OCI-LY3 (cell line): Measurements from ENCODE around the gene CDH23.

Source experiments
- H2AFZ ChIP-seq: fragments of 200-600, 300-600 bp; shearing (Covaris generic); 2 replicates; pipeline ENCODE4 v1.6.0; 2014; ENCODE audit warnings: antibody characterized with exemption, low read depth, low read length
- H3K27ac ChIP-seq: fragments of 200-600, 300-600 bp; sonication (generic); 2 replicates; pipeline ENCODE4 v1.5.1; 2014; ENCODE audit warnings: mild to moderate bottlenecking, low read length, moderate library complexity, mixed read lengths
- H3K27me3 ChIP-seq: fragments of 200-600, 300-600 bp; sonication (generic); 2 replicates; pipeline ENCODE4 v1.6.1; 2014; ENCODE audit warnings: low read depth, low read length, mixed read lengths
- H3K36me3 ChIP-seq: fragments of 200-600, 300-600 bp; sonication (generic); replicated peaks from 2 replicates; pipeline ENCODE3; 2014; ENCODE audit warnings: low read depth, low read length, mixed read lengths
- H3K4me1 ChIP-seq: fragments of 300-600, 200-600 bp; sonication (generic); 2 replicates; pipeline ENCODE4 v1.6.1; 2014; ENCODE audit warnings: low read length, mixed read lengths
- H3K4me2 ChIP-seq: fragments of 200-600, 300-600 bp; sonication (generic); 2 replicates; pipeline ENCODE4 v1.6.1; 2014; ENCODE audit warnings: low read length, mixed read lengths
- H3K4me3 ChIP-seq: fragments of 300-600, 200-600 bp; sonication (generic); 2 replicates; pipeline ENCODE4 v1.5.1; 2014; ENCODE audit warnings: antibody characterized with exemption, mild to moderate bottlenecking, low read length, moderate library complexity
- H3K79me2 ChIP-seq: fragments of 300-600, 200-600 bp; shearing (Covaris generic); 2 replicates; pipeline ENCODE4 v1.6.1; 2014; ENCODE audit warnings: mild to moderate bottlenecking, low read length, mixed read lengths
- H3K9ac ChIP-seq: fragments of 300-600, 200-600 bp; shearing (Covaris generic); 2 replicates; pipeline ENCODE4 v1.6.0; 2014; ENCODE audit warnings: mild to moderate bottlenecking, low read length, moderate library complexity
- H3K9me3 ChIP-seq: fragments of 200-600, 300-600 bp; shearing (Covaris generic); 2 replicates; pipeline ENCODE4 v1.6.1; 2014; ENCODE audit warnings: low read length, mixed read lengths; ENCODE audit not compliant: insufficient read depth
- H4K20me1 ChIP-seq: fragments of 200-600, 300-600 bp; sonication (generic); 2 replicates; pipeline ENCODE4 v1.6.1; 2016; ENCODE audit warnings: low read length, mixed read lengths; ENCODE audit not compliant: insufficient read depth
- EZH2phosphoT487 ChIP-seq: fragments of 200-600 bp; shearing (Covaris generic); IDR thresholded peaks from 2 replicates; pipeline ENCODE4 v1.6.1; 2018; ENCODE audit warnings: antibody characterized with exemption, mixed run types, low read depth
- TF ChIP-seq, protein P1 (sequence below): fragments of 200-600, 300-600 bp; sonication (generic); IDR thresholded peaks from 2 replicates; pipeline ENCODE4 v1.5.1; 2014; ENCODE audit warnings: antibody characterized with exemption, low read length, low read depth

The CDH23 gene

DNA sequence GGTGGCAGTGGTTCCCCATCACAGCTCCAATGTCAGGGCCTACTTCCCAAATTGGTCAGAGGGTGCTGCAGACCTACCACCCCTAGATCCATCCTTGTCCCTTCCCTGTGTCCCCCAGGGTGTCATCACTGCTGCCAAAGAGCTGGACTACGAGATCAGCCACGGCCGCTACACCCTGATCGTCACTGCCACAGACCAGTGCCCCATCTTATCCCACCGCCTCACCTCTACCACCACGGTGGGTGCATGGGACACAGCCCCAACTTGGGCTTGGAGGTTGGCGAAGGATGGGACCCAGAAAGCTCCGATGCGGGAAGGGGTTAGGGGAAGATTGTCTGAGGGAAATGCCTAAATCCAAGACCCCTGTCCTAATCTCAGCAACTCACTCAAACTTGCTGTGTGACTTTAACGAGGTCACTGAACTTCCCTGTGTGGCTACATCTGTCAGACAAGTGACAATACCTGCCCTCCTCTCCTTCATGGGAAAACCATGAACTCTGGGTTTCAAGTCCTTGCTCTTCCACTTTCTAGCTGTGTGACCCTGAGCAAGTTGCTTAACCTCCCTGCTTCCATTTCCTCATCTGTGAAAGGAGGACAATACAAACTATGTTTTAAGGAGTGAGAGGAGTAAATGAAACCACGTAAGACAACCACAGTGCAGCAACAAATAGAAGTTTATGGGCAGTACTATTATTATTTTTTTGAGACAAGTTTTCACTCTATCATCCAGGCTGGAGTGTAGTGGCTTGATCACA, 381.5 kb downstream of the CDH23 start:
- H3K9ac ChIP-seq, result no peak overlapping the region
- peaks cover 33% of the 10 kb centered on the region for H3K4me1 ChIP-seq
- H2AFZ ChIP-seq, result no peak overlapping the region
- H4K20me1 ChIP-seq, result no peaks in the 10 kb centered on the region
- TF ChIP-seq, protein P1, sequence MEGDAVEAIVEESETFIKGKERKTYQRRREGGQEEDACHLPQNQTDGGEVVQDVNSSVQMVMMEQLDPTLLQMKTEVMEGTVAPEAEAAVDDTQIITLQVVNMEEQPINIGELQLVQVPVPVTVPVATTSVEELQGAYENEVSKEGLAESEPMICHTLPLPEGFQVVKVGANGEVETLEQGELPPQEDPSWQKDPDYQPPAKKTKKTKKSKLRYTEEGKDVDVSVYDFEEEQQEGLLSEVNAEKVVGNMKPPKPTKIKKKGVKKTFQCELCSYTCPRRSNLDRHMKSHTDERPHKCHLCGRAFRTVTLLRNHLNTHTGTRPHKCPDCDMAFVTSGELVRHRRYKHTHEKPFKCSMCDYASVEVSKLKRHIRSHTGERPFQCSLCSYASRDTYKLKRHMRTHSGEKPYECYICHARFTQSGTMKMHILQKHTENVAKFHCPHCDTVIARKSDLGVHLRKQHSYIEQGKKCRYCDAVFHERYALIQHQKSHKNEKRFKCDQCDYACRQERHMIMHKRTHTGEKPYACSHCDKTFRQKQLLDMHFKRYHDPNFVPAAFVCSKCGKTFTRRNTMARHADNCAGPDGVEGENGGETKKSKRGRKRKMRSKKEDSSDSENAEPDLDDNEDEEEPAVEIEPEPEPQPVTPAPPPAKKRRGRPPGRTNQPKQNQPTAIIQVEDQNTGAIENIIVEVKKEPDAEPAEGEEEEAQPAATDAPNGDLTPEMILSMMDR, result no peak
- no peaks in the 10 kb centered on the region for H3K9me3 ChIP-seq
- no peak overlapping the region for H3K27ac ChIP-seq
- H3K4me2 ChIP-seq, result no peak overlapping the region
- H3K36me3 ChIP-seq, result no peaks in the 10 kb centered on the region
- H3K27me3 ChIP-seq, result peaks cover 12% of the 10 kb centered on the region; the same call in 1 of the 2 replicates
- no peaks in the 10 kb centered on the region for H3K79me2 ChIP-seq
- H3K4me3 ChIP-seq, result no peak overlapping the region

DNA sequence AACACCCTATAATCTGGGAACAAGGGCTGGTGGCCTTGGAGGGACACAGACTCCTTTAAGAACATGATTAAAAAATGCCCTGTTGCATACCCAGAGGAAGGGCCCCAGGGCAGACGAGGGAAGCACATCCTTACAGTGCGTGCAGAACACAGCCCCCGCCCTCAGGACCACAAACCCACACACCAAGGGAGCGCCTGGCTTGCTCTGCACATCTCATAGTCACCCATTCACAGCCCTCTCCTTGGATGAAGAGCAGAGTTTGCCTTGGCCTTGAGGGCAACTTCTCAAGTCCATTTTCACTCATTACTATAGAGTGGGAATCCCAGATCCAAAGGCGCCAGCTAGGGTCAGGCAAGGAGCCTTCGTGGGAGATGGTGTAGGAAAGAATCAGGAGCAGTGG, 382.9 kb downstream of the CDH23 start:
- Histone ChIP-seq H3K9ac (no peak overlapping the region), H3K4me1 (peaks cover 22% of the 10 kb centered on the region), H3K9me3 (no peaks in the 10 kb centered on the region), H2AFZ (no peak overlapping the region), H3K79me2 (no peaks in the 10 kb centered on the region), H3K36me3 (no peaks in the 10 kb centered on the region), H4K20me1 (no peaks in the 10 kb centered on the region), H3K4me3 (no peak overlapping the region), H3K27me3 (peaks cover 10% of the 10 kb centered on the region; the same call in 1 of the 2 replicates), H3K27ac (no peak overlapping the region), H3K4me2 (no peak overlapping the region)
- no peak for TF ChIP-seq EZH2phosphoT487

DNA sequence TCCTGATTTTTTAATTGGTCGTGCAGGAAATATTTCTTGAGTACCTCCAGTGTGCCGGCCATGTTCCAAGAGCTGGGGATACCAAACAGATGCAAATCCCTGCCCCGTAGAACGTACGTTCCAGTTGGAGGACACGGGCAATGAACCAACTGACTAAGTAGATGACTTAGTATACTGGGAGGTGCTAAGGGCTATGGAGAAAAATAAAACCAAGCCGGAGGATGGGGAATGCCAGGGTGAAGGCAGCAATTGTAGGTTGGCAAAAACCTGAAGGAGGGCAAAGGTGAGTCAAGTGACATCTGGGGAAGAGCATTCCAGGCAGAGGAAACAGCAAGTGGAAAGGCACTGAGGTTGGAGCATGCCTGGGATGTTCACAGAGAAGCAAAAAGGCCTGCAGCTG, 383.4 kb downstream of the CDH23 start:
- no peak overlapping the region for H3K4me3 ChIP-seq
- H3K4me2 ChIP-seq, result no peak overlapping the region
- H3K36me3 ChIP-seq, result no peaks in the 10 kb centered on the region
- no peak overlapping the region for H2AFZ ChIP-seq
- no peak overlapping the region for H3K27ac ChIP-seq
- H3K4me1 ChIP-seq, result peaks cover 17% of the 10 kb centered on the region
- no peaks in the 10 kb centered on the region for H3K79me2 ChIP-seq
- no peak for TF ChIP-seq EZH2phosphoT487
- TF ChIP-seq, protein P1, result no peak
- H3K9ac ChIP-seq, result no peak overlapping the region
- no peaks in the 10 kb centered on the region for H3K9me3 ChIP-seq
- H4K20me1 ChIP-seq, result no peaks in the 10 kb centered on the region
- H3K27me3 ChIP-seq, result peaks cover 5% of the 10 kb centered on the region; the same call in 1 of the 2 replicates

DNA sequence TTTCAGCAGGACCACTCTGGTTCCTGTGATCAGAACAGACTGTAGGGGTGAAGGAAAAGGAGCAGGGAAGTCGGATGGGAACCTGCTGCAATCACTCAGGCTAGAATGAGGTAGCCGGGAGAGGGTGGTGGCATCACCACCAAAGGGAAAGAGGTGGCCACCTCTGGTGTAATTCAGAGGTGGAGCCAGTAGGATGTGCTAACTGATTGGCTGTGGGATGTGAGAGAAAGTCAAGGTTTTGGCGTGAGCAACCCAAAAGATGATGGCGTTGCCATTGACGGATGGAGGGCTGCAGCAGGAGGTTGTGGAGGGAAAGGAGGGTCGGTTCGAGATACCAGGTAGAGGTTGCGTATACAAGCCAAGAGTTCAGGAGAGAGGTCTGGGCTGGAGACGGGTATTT, 384.0 kb downstream of the CDH23 start:
- H4K20me1 ChIP-seq, result no peaks in the 10 kb centered on the region
- no peak overlapping the region for H3K4me3 ChIP-seq
- H3K4me1 ChIP-seq, result peaks cover 11% of the 10 kb centered on the region
- H2AFZ ChIP-seq, result no peak overlapping the region
- no peaks in the 10 kb centered on the region for H3K9me3 ChIP-seq
- H3K36me3 ChIP-seq, result no peaks in the 10 kb centered on the region
- H3K27ac ChIP-seq, result no peak overlapping the region
- no peak overlapping the region for H3K9ac ChIP-seq
- H3K4me2 ChIP-seq, result no peak overlapping the region
- no peaks in the 10 kb centered on the region for H3K79me2 ChIP-seq
- TF ChIP-seq EZH2phosphoT487, result no peak
- TF ChIP-seq, protein P1, result peak; percentile 13; the same call in 1 of the 2 replicates
- H3K27me3 ChIP-seq, result peaks cover 6% of the 10 kb centered on the region
